GM19025 (cell line): ENCODE data around the gene PSMB5.

ENCODE experiments used
- ATAC-seq: cut with Tn5 transposase; IDR thresholded peaks from one replicate; pipeline ENCODE4 v1.9.1; 2021; ENCODE audit warnings: mild to moderate bottlenecking, low read depth, moderate library complexity; ENCODE audit not compliant: unreplicated experiment

PSMB5 gene

GRCh38 chr14:23060536-23061260, 26.0 kb upstream of the PSMB5 start:
- ATAC-seq: no peak

- ATAC-seq: no peak
Measured at GRCh38 chr14:23058654-23059504, 24.2 kb upstream of the PSMB5 start.

GRCh38 chr14:23057757-23058653, 23.3 kb upstream of the PSMB5 start:
- peak; percentile 45 for ATAC-seq

- ATAC-seq: peak; percentile 57
Measured at GRCh38 chr14:23056956-23057756, 22.5 kb upstream of the PSMB5 start, which contains the start of gene CDH24. TSS of gene CDH24 (minus strand) at chr14:23057520. CDS start at chr14:23055733, 1,787 bp downstream.

- peak; percentile 47 for ATAC-seq
Measured at GRCh38 chr14:23056145-23056955, 21.6 kb upstream of the PSMB5 start.

GRCh38 chr14:23055621-23056144, 21.0 kb upstream of the PSMB5 start:
- ATAC-seq: no peak

GRCh38 chr14:23055147-23055550, 20.4 kb upstream of the PSMB5 start:
- ATAC-seq: no peak

- ATAC-seq: no peak
Measured at GRCh38 chr14:23054000-23054811, 19.5 kb upstream of the PSMB5 start.

- no peak for ATAC-seq
Measured at GRCh38 chr14:23053426-23053825, 18.7 kb upstream of the PSMB5 start.

- no peak for ATAC-seq
Measured at GRCh38 chr14:23052671-23053070, 18.0 kb upstream of the PSMB5 start.

GRCh38 chr14:23052182-23052623, 17.5 kb upstream of the PSMB5 start:
- ATAC-seq: no peak

GRCh38 chr14:23051141-23052057, 16.7 kb upstream of the PSMB5 start:
- no peak for ATAC-seq

- ATAC-seq: no peak
Measured at GRCh38 chr14:23049011-23049410, 14.3 kb upstream of the PSMB5 start.

- no peak for ATAC-seq
Measured at GRCh38 chr14:23047751-23048693, 13.3 kb upstream of the PSMB5 start.

- ATAC-seq: no peak
Measured at GRCh38 chr14:23047034-23047634, 12.4 kb upstream of the PSMB5 start.
